Loucy (cell line): Measurements from ENCODE around the gene BANP.

Source experiments
- H2AFZ ChIP-seq: fragments of 200-600 bp; sonication (generic); 2 replicates; pipeline ENCODE4 v1.6.0; 2016; ENCODE audit warnings: antibody characterized with exemption, mild to moderate bottlenecking, low read length, moderate library complexity
- H3F3A ChIP-seq: fragments of 200-600 bp; 2 replicates; pipeline ENCODE4 v1.6.0; 2016; ENCODE audit warnings: antibody characterized with exemption, low read depth, mild to moderate bottlenecking
- H3K27me3 ChIP-seq: fragments of 200-600 bp; sonication (generic); 2 replicates; pipeline ENCODE4 v1.6.1; 2014; ENCODE audit warnings: low read length, mild to moderate bottlenecking; ENCODE audit not compliant: insufficient read depth, poor library complexity, severe bottlenecking
- H3K36me3 ChIP-seq: fragments of 200-600 bp; sonication (generic); 2 replicates; pipeline ENCODE4 v1.6.1; 2016; ENCODE audit warnings: low read length; ENCODE audit not compliant: insufficient read depth
- H3K4me1 ChIP-seq: fragments of 200-600 bp; sonication (generic); 2 replicates; pipeline ENCODE4 v1.5.1; 2014; ENCODE audit warnings: low read length, mild to moderate bottlenecking; ENCODE audit not compliant: insufficient read depth, poor library complexity, severe bottlenecking
- H3K4me2 ChIP-seq: fragments of 200-600 bp; sonication (generic); 2 replicates; pipeline ENCODE4 v1.6.0; 2014; ENCODE audit warnings: antibody characterized with exemption, low read length, low read depth, mild to moderate bottlenecking; ENCODE audit not compliant: poor library complexity, severe bottlenecking
- H3K4me3 ChIP-seq: fragments of 200-600 bp; sonication (generic); 2 replicates; pipeline ENCODE4 v1.5.1; 2014; ENCODE audit warnings: low read length, mild to moderate bottlenecking, mixed read lengths; ENCODE audit not compliant: poor library complexity, severe bottlenecking
- H3K79me2 ChIP-seq: fragments of 200-600 bp; sonication (generic); 2 replicates; pipeline ENCODE4 v1.6.1; 2014; ENCODE audit warnings: low read length; ENCODE audit not compliant: insufficient read depth
- H3K9ac ChIP-seq: fragments of 200-600 bp; sonication (generic); 2 replicates; pipeline ENCODE4 v1.6.0; 2014; ENCODE audit warnings: mild to moderate bottlenecking, low read depth, low read length, moderate library complexity; ENCODE audit not compliant: poor library complexity, severe bottlenecking
- H3K9me2 ChIP-seq: fragments of 200-600 bp; sonication (generic); replicated peaks from 2 replicates; pipeline ENCODE4 v1.6.1; 2016; ENCODE audit warnings: low read depth, low read length, mixed read lengths
- H3K9me3 ChIP-seq: fragments of 200-600 bp; sonication (generic); 2 replicates; pipeline ENCODE4 v1.6.1; 2014; ENCODE audit warnings: mild to moderate bottlenecking, antibody characterized with exemption, low read length, low read depth; ENCODE audit not compliant: insufficient read depth
- H4K20me1 ChIP-seq: fragments of 200-600 bp; sonication (generic); 2 replicates; pipeline ENCODE4 v1.6.0; 2014; ENCODE audit warnings: antibody characterized with exemption, low read length, mild to moderate bottlenecking; ENCODE audit not compliant: insufficient read depth, poor library complexity, severe bottlenecking
- EZH2phosphoT487 ChIP-seq: fragments of 200-600 bp; IDR thresholded peaks from 2 replicates; pipeline ENCODE4 v1.6.1; 2018; ENCODE audit warnings: antibody characterized with exemption, mild to moderate bottlenecking, moderate library complexity, borderline replicate concordance
- TF ChIP-seq, protein P1 (sequence below): fragments of 200-600 bp; sonication (generic); conservative IDR thresholded peaks from 2 replicates; pipeline ENCODE4 v1.5.1; 2014; ENCODE audit warnings: mild to moderate bottlenecking, antibody characterized with exemption, low read length

BANP gene

GRCh38 chr16:87914812-87915211 is 36.4 kb upstream of the BANP start:
- no peaks in the 10 kb centered on the region for H3K27me3 ChIP-seq
- no peaks in the 10 kb centered on the region for H3K9me2 ChIP-seq
- no peaks in the 10 kb centered on the region for H4K20me1 ChIP-seq
- no peak overlapping the region for H3K9ac ChIP-seq
- no peak overlapping the region for H2AFZ ChIP-seq
- no peak for TF ChIP-seq EZH2phosphoT487
- TF ChIP-seq, protein P1, sequence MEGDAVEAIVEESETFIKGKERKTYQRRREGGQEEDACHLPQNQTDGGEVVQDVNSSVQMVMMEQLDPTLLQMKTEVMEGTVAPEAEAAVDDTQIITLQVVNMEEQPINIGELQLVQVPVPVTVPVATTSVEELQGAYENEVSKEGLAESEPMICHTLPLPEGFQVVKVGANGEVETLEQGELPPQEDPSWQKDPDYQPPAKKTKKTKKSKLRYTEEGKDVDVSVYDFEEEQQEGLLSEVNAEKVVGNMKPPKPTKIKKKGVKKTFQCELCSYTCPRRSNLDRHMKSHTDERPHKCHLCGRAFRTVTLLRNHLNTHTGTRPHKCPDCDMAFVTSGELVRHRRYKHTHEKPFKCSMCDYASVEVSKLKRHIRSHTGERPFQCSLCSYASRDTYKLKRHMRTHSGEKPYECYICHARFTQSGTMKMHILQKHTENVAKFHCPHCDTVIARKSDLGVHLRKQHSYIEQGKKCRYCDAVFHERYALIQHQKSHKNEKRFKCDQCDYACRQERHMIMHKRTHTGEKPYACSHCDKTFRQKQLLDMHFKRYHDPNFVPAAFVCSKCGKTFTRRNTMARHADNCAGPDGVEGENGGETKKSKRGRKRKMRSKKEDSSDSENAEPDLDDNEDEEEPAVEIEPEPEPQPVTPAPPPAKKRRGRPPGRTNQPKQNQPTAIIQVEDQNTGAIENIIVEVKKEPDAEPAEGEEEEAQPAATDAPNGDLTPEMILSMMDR, result no peak
- no peak overlapping the region for H3K4me3 ChIP-seq
- H3K4me1 ChIP-seq, result no peaks in the 10 kb centered on the region
- no peak overlapping the region for H3K4me2 ChIP-seq
- no peaks in the 10 kb centered on the region for H3K79me2 ChIP-seq
- no peaks in the 10 kb centered on the region for H3K9me3 ChIP-seq
- H3K36me3 ChIP-seq, result no peaks in the 10 kb centered on the region
- H3F3A ChIP-seq, result no peaks in the 10 kb centered on the region

DNA sequence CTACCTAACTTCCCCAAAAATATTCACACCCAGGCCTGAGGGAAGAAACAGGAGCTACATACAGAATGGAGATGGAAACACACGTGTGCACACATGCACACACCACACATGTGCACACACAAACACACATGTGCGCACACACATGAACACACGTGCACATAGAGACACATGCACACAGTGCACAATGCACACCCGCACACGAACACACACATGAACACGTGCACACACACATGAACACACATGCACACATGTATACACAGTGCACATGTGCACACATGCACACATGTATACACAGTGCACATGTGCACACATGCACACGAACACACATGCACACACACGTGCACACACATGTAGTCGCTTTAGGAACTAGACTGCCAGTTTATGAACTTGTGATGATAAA is 33.7 kb upstream of the BANP start:
- no peaks in the 10 kb centered on the region for H3F3A ChIP-seq
- H3K4me3 ChIP-seq, result no peak overlapping the region
- no peak overlapping the region for H3K9ac ChIP-seq
- H2AFZ ChIP-seq, result no peak overlapping the region
- H3K79me2 ChIP-seq, result no peaks in the 10 kb centered on the region
- no peaks in the 10 kb centered on the region for H3K36me3 ChIP-seq
- no peaks in the 10 kb centered on the region for H4K20me1 ChIP-seq
- no peaks in the 10 kb centered on the region for H3K9me3 ChIP-seq
- H3K9me2 ChIP-seq, result no peaks in the 10 kb centered on the region
- H3K4me2 ChIP-seq, result no peak overlapping the region
- no peaks in the 10 kb centered on the region for H3K27me3 ChIP-seq
- no peak for TF ChIP-seq EZH2phosphoT487
- TF ChIP-seq, protein P1, result no peak
- no peaks in the 10 kb centered on the region for H3K4me1 ChIP-seq

DNA sequence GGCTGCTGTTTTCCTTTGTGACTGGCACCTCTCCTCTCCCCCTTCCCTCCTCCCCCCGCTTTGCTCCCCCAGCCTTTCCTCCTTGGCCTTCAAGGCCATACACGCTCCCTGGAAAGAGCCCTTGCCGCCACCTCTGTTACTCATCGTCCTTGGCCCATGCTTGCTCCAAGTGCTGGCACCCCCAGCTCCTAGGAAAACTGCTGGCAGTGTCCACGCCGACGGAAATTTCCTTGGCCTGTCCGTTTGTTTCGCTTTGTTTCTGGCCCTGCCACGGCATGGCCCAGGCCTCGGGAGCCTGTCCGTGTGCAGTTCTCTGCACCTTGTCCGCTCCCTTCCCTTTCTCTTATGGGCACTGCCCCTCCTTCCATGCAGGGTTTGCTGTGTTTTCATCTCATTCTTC is 32.9 kb upstream of the BANP start:
- Histone ChIP-seq H3K9me3 (no peaks in the 10 kb centered on the region), H3K4me1 (no peaks in the 10 kb centered on the region), H3K4me2 (no peak overlapping the region), H3K27me3 (no peaks in the 10 kb centered on the region), H3K9ac (no peak overlapping the region), H3K4me3 (no peak overlapping the region), H4K20me1 (no peaks in the 10 kb centered on the region), H3K36me3 (no peaks in the 10 kb centered on the region), H3F3A (no peaks in the 10 kb centered on the region), H3K9me2 (no peaks in the 10 kb centered on the region), H3K79me2 (no peaks in the 10 kb centered on the region), H2AFZ (no peak overlapping the region)
- TF ChIP-seq, protein P1, result no peak
- no peak for TF ChIP-seq EZH2phosphoT487
